T-helper 1 cell treated with Interleukin-12 subunit alpha and Interleukin-12 subunit beta and Interleukin-4 antibody, amounts not matched to agents 30 ng/mL and 1 ng/mL, for 36 hours (primary cell): Measurements from ENCODE around the gene GPR4. TPM values are rescaled to one million over a fixed set of nuclear protein-coding genes. Genes with fewer than 3 reads are reported as not detected.

Experiments
- intact Hi-C: fragments of 100-400 bp; cut with micrococcal nuclease; formaldehyde crosslinking; loops from one replicate; pipeline ENCODE4 v1.15.1; 2024
- total RNA-seq: library from RNA; stranded (reverse); gene quantifications from 2 replicates; pipeline ENCODE4 v1.2.3, GENCODE V29; 2022

The GPR4 gene
- total RNA-seq, 1 donor from 2014 or later: not detected

DNA sequence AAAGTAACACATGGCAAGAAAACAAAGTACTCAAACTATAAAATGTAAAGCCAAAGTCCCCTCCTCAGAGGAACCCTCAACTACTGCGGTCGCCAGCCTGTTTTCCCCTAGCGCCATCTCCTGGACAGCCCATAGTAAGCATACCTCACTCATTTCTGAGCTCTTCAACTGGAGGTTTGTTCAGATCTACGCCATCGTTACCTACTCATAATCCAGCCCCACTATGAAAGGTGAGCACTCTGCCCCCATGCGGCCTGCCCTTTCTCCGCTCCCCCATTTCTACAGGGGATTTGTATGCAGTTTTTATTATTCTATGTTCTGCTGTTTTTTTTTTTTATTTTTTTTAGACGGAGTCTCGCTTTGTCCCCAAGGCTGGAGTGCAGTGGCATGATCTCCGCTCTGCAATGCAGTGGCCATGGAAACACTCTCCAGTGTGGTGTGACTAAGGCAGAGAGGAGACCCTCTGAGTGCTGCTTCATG, 43.6 kb downstream of the GPR4 start:
- intact Hi-C loops: loop anchor here (1.0 kb wide), 4 partner anchors 35 to 119 kb away; no protein-coding TSS in a partner anchor

GRCh38 chr19:45556835-45557234, 45.2 kb downstream of the GPR4 start:
- intact Hi-C loops: no loop called here

- intact Hi-C loops: no loop called here
These were observed 47.5 kb downstream of the GPR4 start for GRCh38 chr19:45554481-45554880.

DNA sequence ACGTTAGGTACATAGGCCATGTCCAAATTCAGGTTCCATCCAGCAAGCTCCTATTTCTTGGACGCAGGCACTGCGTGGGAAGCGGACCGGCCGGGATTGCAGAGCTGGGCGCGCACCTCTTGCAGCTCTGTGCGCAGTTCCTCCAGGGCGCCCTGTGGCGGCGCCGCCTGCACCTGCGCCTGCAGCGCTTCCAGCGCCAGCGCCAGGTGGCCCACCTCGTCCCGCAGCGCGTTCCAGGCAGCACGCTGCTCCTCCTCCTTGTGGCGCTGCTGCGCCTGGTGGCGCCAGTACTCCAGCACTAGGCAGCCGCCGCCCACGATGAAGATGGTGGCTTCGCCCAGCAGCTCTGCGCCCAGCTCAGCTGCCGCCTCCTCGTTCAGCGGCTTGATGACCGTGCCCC, 48.5 kb downstream of the GPR4 start:
- intact Hi-C loops: no loop called here

DNA sequence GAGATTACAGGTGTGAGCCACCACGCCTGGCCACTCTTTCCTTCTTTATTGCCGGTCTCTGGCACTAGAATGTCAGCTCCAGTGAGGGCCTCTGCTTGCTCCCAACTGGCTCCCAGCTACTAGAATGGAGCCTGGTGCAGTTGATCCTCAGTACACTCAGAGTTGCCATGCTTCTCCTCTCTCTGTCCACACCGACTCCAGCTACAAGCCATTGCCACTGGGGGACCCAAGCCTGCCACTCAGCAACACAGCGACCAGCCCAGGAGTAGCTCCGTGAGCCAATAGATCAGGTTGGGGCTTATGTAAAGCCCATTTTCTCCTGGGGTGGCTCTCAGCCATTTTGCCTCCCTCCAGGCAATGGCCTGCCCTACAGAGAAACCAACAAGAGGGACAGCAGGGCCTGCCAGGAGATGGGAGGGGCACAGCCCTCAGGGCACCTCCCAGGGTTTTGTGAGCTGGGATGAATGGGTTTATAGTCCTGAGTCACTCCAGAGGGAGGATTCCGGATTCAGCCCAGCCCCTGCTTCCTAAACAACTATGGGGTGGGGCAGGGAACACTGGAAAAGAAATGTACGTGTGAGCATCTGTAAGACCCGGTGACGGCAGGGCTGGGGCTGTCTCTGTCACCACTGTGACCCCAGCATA, 53.9 kb downstream of the GPR4 start:
- intact Hi-C loops: no loop called here

- intact Hi-C loops: no loop called here
These were observed 54.7 kb downstream of the GPR4 start for GRCh38 chr19:45547211-45547770.

GRCh38 chr19:45542234-45542668, 59.8 kb downstream of the GPR4 start:
- intact Hi-C loops: no loop called here

Other genes starting within 250 kb of the GPR4 start
- gene ERCC2, start 231.6 kb downstream of the GPR4 start, total RNA-seq: 22.0 and 23.4 TPM in 2 replicates
- 10.6 and 11.8 TPM in 2 replicates for gene PPP1R13L, start 197.1 kb downstream of the GPR4 start, total RNA-seq
- gene POLR1G, start 195.6 kb downstream of the GPR4 start, total RNA-seq: 8.2 and 9.2 TPM in 2 replicates
- gene ERCC1, start 178.3 kb downstream of the GPR4 start, total RNA-seq: 86.2 and 88.5 TPM in 2 replicates
- 5.5 and 6.4 TPM in 2 replicates for gene FOSB, start 134.2 kb downstream of the GPR4 start, total RNA-seq
- gene RTN2, start 105.2 kb downstream of the GPR4 start, total RNA-seq: 2.4 and 2.9 TPM in 2 replicates
- 1.0 and 1.4 TPM in 2 replicates for gene PPM1N, start 103.8 kb downstream of the GPR4 start, total RNA-seq
- gene VASP, start 94.7 kb downstream of the GPR4 start, total RNA-seq: 265 and 267 TPM in 2 replicates
- 14.8 and 15.0 TPM in 2 replicates for gene OPA3, start 17.4 kb downstream of the GPR4 start, total RNA-seq
- 113 and 120 TPM in 2 replicates for gene EML2, start 37.2 kb upstream of the GPR4 start, total RNA-seq
- 4.2 and 5.3 TPM in 2 replicates for gene GIPR, start 66.0 kb upstream of the GPR4 start, total RNA-seq
- 489 and 509 TPM in 2 replicates for gene SNRPD2, start 89.7 kb upstream of the GPR4 start, total RNA-seq
- 6.4 and 10.2 TPM in 2 replicates for gene QPCTL, start 90.5 kb upstream of the GPR4 start, total RNA-seq
- 35.1 and 41.9 TPM in 2 replicates for gene FBXO46, start 128.7 kb upstream of the GPR4 start, total RNA-seq
- not detected in 2 replicates for gene MEIOSIN, start 131.2 kb upstream of the GPR4 start, total RNA-seq
- 1.6 and 2.4 TPM in 2 replicates for gene SIX5, start 167.0 kb upstream of the GPR4 start, total RNA-seq
- 22.5 and 25.9 TPM in 2 replicates for gene DMPK, start 180.3 kb upstream of the GPR4 start, total RNA-seq
- 34.9 and 35.1 TPM in 2 replicates for gene DMWD, start 190.6 kb upstream of the GPR4 start, total RNA-seq
- gene RSPH6A, start 213.1 kb upstream of the GPR4 start, total RNA-seq: 0.46 and 0.56 TPM in 2 replicates